Endothelial cell of umbilical vein (primary cell): ENCODE data around the gene CNNM3. TPM values are rescaled to one million over a fixed set of nuclear protein-coding genes. Genes with fewer than 3 reads are reported as not detected.

Experiments
- BruUV-seq: library from RNA; stranded (reverse); fragments of 400-500 nt; replicated peaks from 2 replicates; lab custom pipeline; 2021; lab: Mats Ljungman, UMichigan
- CTCF ChIA-PET: fragments of 300-600, 350-600 bp; sonication (Branson Sonifier 250); formaldehyde crosslinking; loops from one replicate; lab custom pipeline; 2021; ENCODE audit warnings: antibody characterized with exemption, inconsistent platforms; lab: Charles Lee
- POLR2A ChIA-PET: fragments of 300-600, 350-600 bp; sonication (Branson Sonifier 250); formaldehyde crosslinking; loops from one replicate; lab custom pipeline; 2021; ENCODE audit warnings: antibody characterized with exemption, inconsistent platforms; lab: Charles Lee
- DNase-seq: peaks from one replicate; pipeline ENCODE4 v3.0.0-alpha.2; 2011; ENCODE audit warnings: low read depth, low spot score
- FAIRE-seq: peaks from 2 replicates; lab custom pipeline; 2011; peaks lifted over from hg19 to GRCh38; lab: Jason Lieb, UNC
- H2AFZ ChIP-seq: 2 replicates; pipeline ENCODE4 v1.6.0; 2012; ENCODE audit warnings: low read depth, low read length, control low read depth, inconsistent platforms
- H3K27ac ChIP-seq: 2 replicates; pipeline ENCODE4 v1.5.1; 2011; ENCODE audit warnings: low read depth, mild to moderate bottlenecking, control low read depth, low read length, moderate library complexity; ENCODE audit not compliant: insufficient read depth
- H3K27me3 ChIP-seq, 2 experiments: 2 replicates each; pipeline versions ENCODE4 v1.6.0 to v1.6.1; 2011; ENCODE audit warnings: low read length in 2 of 2, mixed read lengths in 1 of 2; ENCODE audit not compliant: control insufficient read depth in 2 of 2, insufficient read depth in 2 of 2
- H3K36me3 ChIP-seq, 2 experiments: 2 replicates in 1 of 2; 3 replicates in 1 of 2; pipeline ENCODE4 v1.5.1; 2011; ENCODE audit warnings: low read length in 2 of 2, mild to moderate bottlenecking in 1 of 2, moderate library complexity in 1 of 2; ENCODE audit not compliant: control insufficient read depth in 2 of 2, insufficient read depth in 2 of 2; ENCODE audit errors: extremely low read depth in 1 of 2
- H3K4me1 ChIP-seq: 3 replicates; pipeline ENCODE4 v1.5.1; 2011; ENCODE audit warnings: mild to moderate bottlenecking, low read length; ENCODE audit not compliant: control insufficient read depth, insufficient read depth; ENCODE audit errors: extremely low read depth
- H3K4me2 ChIP-seq: 2 replicates; pipeline ENCODE4 v1.6.1; 2011; ENCODE audit warnings: low read length, control low read depth, mixed read lengths; ENCODE audit not compliant: insufficient read depth
- H3K4me3 ChIP-seq, 3 experiments: fragments of 200-600 bp in 1 of 3; sonication (generic), shearing (Covaris generic) in 1 of 3; replicated peaks in 1 of 3; 2 replicates each; pipeline ENCODE4 v1.5.1; 2011 to 2016; ENCODE audit warnings: control low read depth in 3 of 3, low read length in 3 of 3, mild to moderate bottlenecking in 2 of 3, inconsistent platforms in 1 of 3, low read depth in 1 of 3, moderate library complexity in 1 of 3; ENCODE audit not compliant: insufficient read depth in 1 of 3
- H3K79me2 ChIP-seq: 2 replicates; pipeline ENCODE4 v1.6.0; 2012; ENCODE audit warnings: low read length, inconsistent platforms; ENCODE audit not compliant: control insufficient read depth, insufficient read depth
- H3K9ac ChIP-seq: replicated peaks from 2 replicates; pipeline ENCODE3; 2011; ENCODE audit warnings: low read length, control low read depth; ENCODE audit not compliant: insufficient read depth; ENCODE audit errors: extremely low read depth
- H3K9me1 ChIP-seq: replicated peaks from 3 replicates; pipeline ENCODE4 v1.6.0; 2011; ENCODE audit warnings: mild to moderate bottlenecking, low read length; ENCODE audit not compliant: control insufficient read depth, insufficient read depth; ENCODE audit errors: extremely low read depth
- H3K9me3 ChIP-seq: replicated peaks from 2 replicates; pipeline ENCODE4 v1.5.1; 2012; ENCODE audit warnings: low read length, inconsistent platforms; ENCODE audit not compliant: control insufficient read depth, insufficient read depth
- H4K20me1 ChIP-seq: replicated peaks from 2 replicates; pipeline ENCODE3; 2011; ENCODE audit warnings: mild to moderate bottlenecking, low read length; ENCODE audit not compliant: control insufficient read depth, insufficient read depth; ENCODE audit errors: extremely low read depth
- EZH2 ChIP-seq: IDR thresholded peaks from 2 replicates; pipeline ENCODE4 v1.6.1; 2012; ENCODE audit warnings: borderline replicate concordance, low read depth, mild to moderate bottlenecking, moderate library complexity, low read length, inconsistent platforms; ENCODE audit not compliant: severe bottlenecking
- FOS ChIP-seq: IDR thresholded peaks from 2 replicates; pipeline ENCODE4 v1.6.1; 2011; ENCODE audit warnings: mild to moderate bottlenecking, low read length, moderate library complexity, borderline replicate concordance; ENCODE audit not compliant: insufficient read depth
- GATA2 ChIP-seq: IDR thresholded peaks from 2 replicates; pipeline ENCODE4 v1.7.0; 2011; ENCODE audit warnings: low read depth, mild to moderate bottlenecking, moderate library complexity, mixed read lengths, low read length; ENCODE audit not compliant: insufficient read length, insufficient read depth
- JUN ChIP-seq: IDR thresholded peaks from 2 replicates; pipeline ENCODE4 v1.6.1; 2011; ENCODE audit warnings: borderline replicate concordance, low read depth; ENCODE audit not compliant: insufficient read length, insufficient read depth
- MYC ChIP-seq: IDR thresholded peaks from one replicate; pipeline ENCODE4 v1.6.1; 2011; ENCODE audit warnings: mild to moderate bottlenecking, low read depth, low read length
- POLR2A ChIP-seq: IDR thresholded peaks from 2 replicates; pipeline ENCODE4 v1.6.1; 2012; ENCODE audit warnings: low read depth, mild to moderate bottlenecking, control low read depth, low read length
- POLR2AphosphoS5 ChIP-seq: IDR thresholded peaks from 2 replicates; pipeline ENCODE4 v1.6.1; 2012; ENCODE audit warnings: low read depth, mild to moderate bottlenecking, control low read depth, low read length, moderate library complexity; ENCODE audit not compliant: insufficient read depth
- dilution Hi-C: fragments of 300-500 bp; cut with MboI; formaldehyde crosslinking; loops from one replicate; pipeline ENCODE4 v1.15.0; 2019; ENCODE audit warnings: low sequenced_read_pairs; ENCODE audit not compliant: extremely low pct_ligation_motif_present
- intact Hi-C: fragments of 100-400 bp; cut with micrococcal nuclease; formaldehyde crosslinking; loops from one replicate; pipeline ENCODE4 v1.10.0; 2022
- polyA plus RNA-seq, 4 experiments: library from polyadenylated mRNA; depleted of rRNA in 3 of 4; stranded (reverse) in 3 of 4; unstranded in 1 of 4; fragments of >200 nt; gene quantifications; 2 replicates each; pipeline versions ENCODE4 v1.2.1 to v1.2.3, GENCODE V29; 2011 to 2012; ENCODE audit warnings: missing spikeins in 1 of 4
- total RNA-seq: library from RNA; stranded (reverse); gene quantifications from 2 replicates; pipeline ENCODE4 v1.2.3, GENCODE V29; 2021
- TF ChIP-seq, protein P1 (sequence below): IDR thresholded peaks from 2 replicates; pipeline ENCODE4 v1.6.1; 2011; ENCODE audit not compliant: insufficient read depth, insufficient read length
- TF ChIP-seq, protein P2 (sequence below), 2 donors: IDR thresholded peaks; 1 replicate in 1 of 2; 2 replicates in 1 of 2; pipeline ENCODE4 v1.5.1; 2011; ENCODE audit warnings: low read length in 2 of 2, mild to moderate bottlenecking in 2 of 2, moderate library complexity in 2 of 2, control low read depth in 1 of 2, inconsistent platforms in 1 of 2, low read depth in 1 of 2; ENCODE audit not compliant: insufficient read depth in 1 of 2; ENCODE audit errors: extremely low read depth in 1 of 2

Gene CNNM3
- total and polyA plus RNA-seq, 2 donors (not counting 3 experiments of a cell fraction or from before 2014, with no cell fraction given) = 13.0 to 14.9 TPM

DNA sequence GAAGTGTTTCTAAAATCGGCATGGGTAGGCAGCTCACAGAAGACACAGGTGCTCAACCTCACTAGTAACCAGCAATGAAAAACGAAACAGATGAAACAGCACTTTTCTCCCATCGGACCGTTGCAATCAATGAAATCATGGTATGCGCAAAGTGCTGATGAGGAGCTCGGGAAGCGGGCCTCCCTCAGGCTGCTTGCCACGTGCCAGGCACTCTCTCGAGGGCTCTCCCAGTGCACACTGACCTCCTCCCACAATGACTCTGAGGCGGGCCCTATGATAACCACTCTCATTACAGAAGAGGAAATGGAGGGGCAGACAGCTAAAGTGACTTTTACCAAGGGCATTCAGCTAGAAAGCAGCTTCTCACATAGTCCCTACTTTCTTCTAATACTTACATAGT lies 31.5 kb downstream of the CNNM3 start:
- DNase-seq (no peak), FAIRE-seq (no peak)
- Histone ChIP-seq H3K4me1 (no peaks in the 10 kb centered on the region), H3K79me2 (no peaks in the 10 kb centered on the region), H3K9me3 (no peaks in the 10 kb centered on the region), H3K4me2 (no peak overlapping the region), H3K9me1 (no peaks in the 10 kb centered on the region), H3K9ac (no peak overlapping the region), H3K27me3 (no peaks in the 10 kb centered on the region), H3K36me3 (peaks cover 0 to 9% of the 10 kb centered on the region in 2 experiments), H3K27ac (no peak overlapping the region), H2AFZ (no peak overlapping the region), H3K4me3 (no peak overlapping the region), H4K20me1 (no peaks in the 10 kb centered on the region)
- no peak for TF ChIP-seq EZH2
- TF ChIP-seq, protein P1, sequence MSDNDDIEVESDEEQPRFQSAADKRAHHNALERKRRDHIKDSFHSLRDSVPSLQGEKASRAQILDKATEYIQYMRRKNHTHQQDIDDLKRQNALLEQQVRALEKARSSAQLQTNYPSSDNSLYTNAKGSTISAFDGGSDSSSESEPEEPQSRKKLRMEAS = no peak
- TF ChIP-seq JUN = no peak
- TF ChIP-seq GATA2 = no peak
- TF ChIP-seq POLR2AphosphoS5 = no peak
- TF ChIP-seq, protein P2, sequence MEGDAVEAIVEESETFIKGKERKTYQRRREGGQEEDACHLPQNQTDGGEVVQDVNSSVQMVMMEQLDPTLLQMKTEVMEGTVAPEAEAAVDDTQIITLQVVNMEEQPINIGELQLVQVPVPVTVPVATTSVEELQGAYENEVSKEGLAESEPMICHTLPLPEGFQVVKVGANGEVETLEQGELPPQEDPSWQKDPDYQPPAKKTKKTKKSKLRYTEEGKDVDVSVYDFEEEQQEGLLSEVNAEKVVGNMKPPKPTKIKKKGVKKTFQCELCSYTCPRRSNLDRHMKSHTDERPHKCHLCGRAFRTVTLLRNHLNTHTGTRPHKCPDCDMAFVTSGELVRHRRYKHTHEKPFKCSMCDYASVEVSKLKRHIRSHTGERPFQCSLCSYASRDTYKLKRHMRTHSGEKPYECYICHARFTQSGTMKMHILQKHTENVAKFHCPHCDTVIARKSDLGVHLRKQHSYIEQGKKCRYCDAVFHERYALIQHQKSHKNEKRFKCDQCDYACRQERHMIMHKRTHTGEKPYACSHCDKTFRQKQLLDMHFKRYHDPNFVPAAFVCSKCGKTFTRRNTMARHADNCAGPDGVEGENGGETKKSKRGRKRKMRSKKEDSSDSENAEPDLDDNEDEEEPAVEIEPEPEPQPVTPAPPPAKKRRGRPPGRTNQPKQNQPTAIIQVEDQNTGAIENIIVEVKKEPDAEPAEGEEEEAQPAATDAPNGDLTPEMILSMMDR (IDR thresholded peaks at IDR 0.05; ENCODE audit: extremely low read depth in 1 of 2, insufficient read depth in 1 of 2, low read depth in 1 of 2, low read length in 2 of 2) = no peak
- TF ChIP-seq FOS = no peak
- TF ChIP-seq MYC = no peak
- no peak for TF ChIP-seq POLR2A
- intact Hi-C loops = no loop called here
- ChIA-PET CTCF (interaction anchor here (0.7 to 1.6 kb wide), 2 partner anchors 10 to 37 kb away, joined by 3 to 6 read pairs; partner anchors contain the start of gene ANKRD39), POLR2A (no interaction called here)
- dilution Hi-C loops = no loop called here
- no TSS peak for BruUV-seq
